ENCODE measurements around the gene OGFOD2. TPM values are rescaled to one million over a fixed set of nuclear protein-coding genes. Genes with fewer than 3 reads are reported as not detected.

Gene OGFOD2
- total and polyA plus RNA-seq, 9 of the 15 experiments (the other 6 are each of a cell fraction or from before 2014, with no cell fraction given): 1.4 to 111 (median 18.5) TPM

GRCh38 chr12:122974892-122975789 lies at the start of gene OGFOD2 (continued):
- no peak for TF ChIP-seq ARID3B (CRISPR knock-in tag; IDR thresholded peaks at IDR 0.05; ENCODE audit: borderline replicate concordance)
- TF ChIP-seq EHMT2 (IDR thresholded peaks at IDR 0.05): no peak
- TF ChIP-seq STAT6 (CRISPR knock-in tag; IDR thresholded peaks at IDR 0.05): no peak
- TF ChIP-seq ZNF512 (tag; IDR thresholded peaks at IDR 0.05): no peak
- no peak for TF ChIP-seq MEIS2 (IDR thresholded peaks at IDR 0.05; ENCODE audit: partially characterized antibody)
- TF ChIP-seq MCM3 (IDR thresholded peaks at IDR 0.05): no peak
- no peak for TF ChIP-seq GTF2B (IDR thresholded peaks at IDR 0.05; ENCODE audit: extremely low read depth, insufficient read length)
- no peak for TF ChIP-seq HBP1 (CRISPR knock-in tag; IDR thresholded peaks at IDR 0.05)
- peak; percentile 88 for TF ChIP-seq HNRNPLL (IDR thresholded peaks at IDR 0.05; ENCODE audit: low read depth, low read length, poor library complexity, severe bottlenecking)
- no peak for TF ChIP-seq NR2C1 (IDR thresholded peaks at IDR 0.05)
- TF ChIP-seq NR2C1 (tag; IDR thresholded peaks at IDR 0.05): no peak
- no peak for TF ChIP-seq CBX8 (IDR thresholded peaks at IDR 0.05; ENCODE audit: borderline replicate concordance, extremely low read depth, low read depth, low read length, poor library complexity, severe bottlenecking)
- no peak for TF ChIP-seq ZNF184 (CRISPR knock-in tag; IDR thresholded peaks at IDR 0.05)
- TF ChIP-seq ZNF77 (CRISPR knock-in tag; IDR thresholded peaks at IDR 0.05): no peak
- TF ChIP-seq JUND (IDR thresholded peaks at IDR 0.05; ENCODE audit: borderline replicate concordance, low read depth, low read length): peak; percentile 65
- no peak; the same call in 2 of the 3 replicates for TF ChIP-seq JUND (tag; IDR thresholded peaks at IDR 0.05; ENCODE audit: borderline replicate concordance, low read depth, low read length)
- no peak for TF ChIP-seq NR4A1 (CRISPR knock-in tag; IDR thresholded peaks at IDR 0.05)
- no peak for TF ChIP-seq NR4A1 (tag; IDR thresholded peaks at IDR 0.05)
- TF ChIP-seq RBM17 (IDR thresholded peaks at IDR 0.05; ENCODE audit: borderline replicate concordance, low read depth, low read length): no peak
- TF ChIP-seq ZNF133 (CRISPR knock-in tag; IDR thresholded peaks at IDR 0.05): no peak

Data from K562 (cell line).